ENCODE data around the gene EZR.

EZR gene

DNA sequence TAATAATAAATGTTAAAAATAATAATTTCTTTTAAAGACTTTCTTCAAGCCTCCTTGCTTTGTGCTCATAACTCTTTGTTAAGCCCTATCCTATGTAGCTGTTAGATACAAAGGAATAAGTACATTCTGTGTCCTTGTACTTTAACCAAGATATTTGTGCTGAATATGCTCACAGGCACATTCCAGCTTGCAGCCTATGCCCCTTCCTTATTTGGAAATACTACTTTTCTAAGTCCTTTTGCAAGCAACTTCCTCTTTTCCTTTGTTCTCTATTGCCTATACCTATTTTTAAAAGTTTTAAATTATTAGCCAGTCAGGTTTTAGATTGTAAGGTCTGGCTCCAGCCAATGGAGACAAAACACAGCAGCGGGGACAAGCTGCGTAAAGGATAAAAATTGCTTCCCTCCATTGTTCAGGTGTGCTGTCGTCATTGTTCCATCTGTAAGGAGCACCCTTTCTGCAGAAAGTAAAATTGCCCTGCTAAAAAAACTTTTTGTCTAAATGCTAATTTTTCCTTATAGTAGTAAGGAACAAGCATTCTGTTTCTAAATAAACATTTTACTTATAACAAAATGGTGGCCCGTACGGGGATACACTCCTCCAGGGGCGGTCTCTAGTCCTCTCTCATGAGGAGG, 89.1 kb downstream of the EZR start:
- no peak for DNase-seq (ENCODE audit: low read depth)
- no peak overlapping the region for H3K4me3 ChIP-seq (ENCODE audit: low read depth, low read length)
- TF ChIP-seq, protein P1, sequence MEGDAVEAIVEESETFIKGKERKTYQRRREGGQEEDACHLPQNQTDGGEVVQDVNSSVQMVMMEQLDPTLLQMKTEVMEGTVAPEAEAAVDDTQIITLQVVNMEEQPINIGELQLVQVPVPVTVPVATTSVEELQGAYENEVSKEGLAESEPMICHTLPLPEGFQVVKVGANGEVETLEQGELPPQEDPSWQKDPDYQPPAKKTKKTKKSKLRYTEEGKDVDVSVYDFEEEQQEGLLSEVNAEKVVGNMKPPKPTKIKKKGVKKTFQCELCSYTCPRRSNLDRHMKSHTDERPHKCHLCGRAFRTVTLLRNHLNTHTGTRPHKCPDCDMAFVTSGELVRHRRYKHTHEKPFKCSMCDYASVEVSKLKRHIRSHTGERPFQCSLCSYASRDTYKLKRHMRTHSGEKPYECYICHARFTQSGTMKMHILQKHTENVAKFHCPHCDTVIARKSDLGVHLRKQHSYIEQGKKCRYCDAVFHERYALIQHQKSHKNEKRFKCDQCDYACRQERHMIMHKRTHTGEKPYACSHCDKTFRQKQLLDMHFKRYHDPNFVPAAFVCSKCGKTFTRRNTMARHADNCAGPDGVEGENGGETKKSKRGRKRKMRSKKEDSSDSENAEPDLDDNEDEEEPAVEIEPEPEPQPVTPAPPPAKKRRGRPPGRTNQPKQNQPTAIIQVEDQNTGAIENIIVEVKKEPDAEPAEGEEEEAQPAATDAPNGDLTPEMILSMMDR (IDR thresholded peaks at IDR 0.05; ENCODE audit: insufficient read depth, low read depth, low read length, missing control alignments), result no peak

DNA sequence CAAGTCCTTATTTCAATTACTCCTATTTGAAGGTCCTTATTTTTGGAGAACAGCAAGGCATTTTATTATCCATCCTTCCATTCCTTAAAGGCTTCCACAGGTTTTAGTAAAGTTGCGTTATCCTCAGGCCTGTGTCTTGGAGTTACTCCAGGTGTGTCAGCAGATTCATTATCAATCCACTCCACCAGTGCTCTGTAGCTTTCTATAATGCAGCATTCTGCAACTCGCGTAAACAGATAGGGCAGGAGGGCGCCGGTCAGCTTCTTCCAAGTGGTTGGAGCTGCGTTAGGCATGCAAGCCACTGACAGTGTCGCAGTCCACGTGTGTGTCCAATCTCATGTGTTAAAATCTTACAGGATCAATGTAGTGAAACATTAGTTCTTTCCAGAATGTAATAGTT, 93.5 kb downstream of the EZR start:
- TF ChIP-seq, protein P1 (IDR thresholded peaks at IDR 0.05; ENCODE audit: insufficient read depth, low read depth, low read length, missing control alignments), result no peak
- no peak for DNase-seq (ENCODE audit: low read depth)
- H3K4me3 ChIP-seq (ENCODE audit: low read depth, low read length), result no peak overlapping the region

DNA sequence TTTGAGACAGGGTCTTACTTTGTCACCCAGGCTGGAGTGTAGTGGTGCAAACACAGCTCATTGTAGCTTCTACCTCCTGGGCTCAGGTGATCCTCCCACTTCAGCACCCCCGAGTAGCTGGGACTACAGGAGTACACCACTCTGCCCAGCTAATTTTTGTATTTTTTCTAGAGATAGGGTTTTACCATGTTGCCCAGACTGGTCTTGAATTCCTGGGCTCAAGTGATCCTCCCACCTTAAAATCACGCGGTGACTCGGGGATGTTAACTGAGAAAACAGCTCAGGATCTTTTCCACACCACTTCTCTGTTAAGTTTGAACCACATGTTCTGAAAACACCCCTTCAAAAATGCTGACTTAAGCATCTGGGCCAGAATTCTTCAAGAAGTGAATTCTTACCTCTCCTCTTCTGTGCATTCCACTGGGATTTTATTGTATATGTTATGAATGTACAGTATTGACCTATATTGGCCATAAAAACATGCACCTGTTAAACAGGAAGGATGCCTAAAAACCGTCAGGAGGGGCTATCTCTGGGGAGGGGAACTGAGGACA, 96.9 kb downstream of the EZR start:
- no peak for DNase-seq (ENCODE audit: low read depth)
- no peak overlapping the region for H3K4me3 ChIP-seq (ENCODE audit: low read depth, low read length)
- TF ChIP-seq, protein P1 (IDR thresholded peaks at IDR 0.05; ENCODE audit: insufficient read depth, low read depth, low read length, missing control alignments), result no peak

DNA sequence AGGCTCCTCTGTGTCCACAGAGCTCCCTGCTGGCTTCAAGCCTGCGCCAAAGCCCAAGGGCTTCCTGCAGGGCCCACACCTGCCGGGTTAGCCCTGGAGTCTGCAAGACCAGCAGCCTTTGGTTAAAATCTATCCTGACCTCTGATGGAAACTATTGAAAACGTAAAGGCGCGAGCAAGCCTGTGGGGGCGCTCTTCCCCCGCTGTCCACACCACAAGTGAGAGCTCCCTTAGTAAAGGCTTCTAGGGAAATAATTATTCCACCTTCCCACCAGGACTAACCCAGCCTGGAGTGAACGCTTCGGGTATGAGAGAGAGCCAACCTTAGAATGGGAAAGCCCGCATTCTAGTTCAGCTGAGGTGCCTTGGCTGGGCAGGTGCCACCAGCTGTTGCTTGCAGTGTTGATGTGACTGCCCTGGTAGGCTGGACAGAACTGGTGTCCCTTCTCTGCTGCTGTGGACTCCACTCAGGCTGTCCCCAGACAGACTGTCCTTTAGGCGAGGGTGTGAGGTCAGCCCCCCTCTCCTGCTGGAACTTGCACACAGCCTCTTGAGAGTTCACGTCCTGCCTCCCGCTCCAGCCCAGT, 100.6 kb downstream of the EZR start:
- DNase-seq (ENCODE audit: low read depth), result peak; percentile 55

DNA sequence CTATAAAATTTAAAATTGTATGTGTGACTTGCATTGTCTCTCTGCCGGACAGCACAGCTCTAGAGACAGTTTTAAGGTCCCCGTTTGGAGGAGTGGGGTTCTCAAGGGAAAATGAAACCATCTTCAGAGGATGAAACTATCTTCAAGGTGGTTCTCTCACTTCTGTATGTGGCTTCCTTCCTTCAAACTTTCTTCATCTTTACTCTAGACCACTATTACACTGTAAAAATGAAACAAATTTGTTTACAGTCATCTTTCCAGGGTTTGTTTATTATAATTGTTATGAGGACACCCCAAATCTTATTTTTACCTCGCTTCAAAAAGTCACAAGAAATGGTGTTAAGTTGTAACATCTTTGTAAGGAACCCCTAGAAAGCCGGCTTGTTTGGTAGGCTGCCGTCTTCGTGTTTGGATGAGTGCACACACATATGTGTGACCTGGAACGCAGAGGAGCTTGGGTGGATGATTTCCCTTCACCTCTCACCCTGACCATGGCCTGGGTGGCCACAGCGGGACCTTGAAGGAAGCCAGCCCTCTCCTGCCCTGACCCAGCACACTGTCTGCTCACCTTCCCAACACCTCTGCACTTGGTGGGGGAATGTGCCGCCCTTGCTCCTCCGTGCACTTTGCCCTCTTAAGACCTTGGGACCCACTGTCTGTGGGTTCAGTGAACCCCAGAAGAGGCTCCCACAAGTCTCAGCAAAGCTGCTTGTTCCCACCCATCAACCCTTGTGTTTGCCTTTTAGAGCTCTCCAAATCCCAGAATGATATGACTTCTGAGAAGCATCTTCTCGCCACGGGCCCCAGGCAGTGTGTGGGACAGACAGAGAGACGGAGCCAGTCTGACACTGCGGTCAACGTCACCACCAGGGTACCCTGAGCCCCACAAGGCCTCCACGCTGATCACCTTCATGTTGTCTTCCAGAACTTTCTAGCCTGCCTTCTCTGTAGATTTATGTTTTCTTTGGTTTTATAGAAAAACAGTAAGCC, 101.5 kb downstream of the EZR start:
- peak overlapping the region; percentile 23 for H3K4me3 ChIP-seq (ENCODE audit: low read depth, low read length)

More for the DNA sequence above, 100.6 kb downstream of the EZR start:
- no peak overlapping the region for H3K4me3 ChIP-seq (ENCODE audit: low read depth, low read length)
- TF ChIP-seq, protein P1 (IDR thresholded peaks at IDR 0.05; ENCODE audit: insufficient read depth, low read depth, low read length, missing control alignments), result peak; percentile 69

More for the DNA sequence above, 101.5 kb downstream of the EZR start:
- peak; percentile 82 for DNase-seq (ENCODE audit: low read depth)
- TF ChIP-seq, protein P1 (IDR thresholded peaks at IDR 0.05; ENCODE audit: insufficient read depth, low read depth, low read length, missing control alignments), result no peak
